GM10248 (cell line): ENCODE data around the gene CCL8.

Experiments
- CTCF ChIA-PET: fragments of 300-600 bp; sonication (Branson Sonifier 250); formaldehyde crosslinking; extraction: SDS; loops from one replicate; lab custom pipeline; 2021; ENCODE audit warnings: antibody characterized with exemption; lab: Yijun Ruan, JAX
- POLR2A ChIA-PET: fragments of 350-650 bp; sonication (Branson Sonifier 250); formaldehyde crosslinking; extraction: SDS; loops from one replicate; lab custom pipeline; 2020; ENCODE audit warnings: antibody characterized with exemption; lab: Yijun Ruan, JAX
- DNase-seq: peaks from one replicate; pipeline ENCODE4 v3.0.0; 2012; ENCODE audit errors: extremely low spot score
- CTCF ChIP-seq: IDR thresholded peaks from 2 replicates; pipeline ENCODE4 v1.5.1; 2012; ENCODE audit warnings: mild to moderate bottlenecking, low read depth; ENCODE audit errors: extremely low read depth, missing control alignments, control extremely low read depth

The CCL8 gene

GRCh38 chr17:34287875-34288274 is 31.4 kb upstream of the CCL8 start:
- DNase-seq = no peak
- CTCF ChIA-PET = no interaction called here
- TF ChIP-seq CTCF = no peak
- POLR2A ChIA-PET = no interaction called here

GRCh38 chr17:34290586-34290985 is 28.6 kb upstream of the CCL8 start:
- ChIA-PET POLR2A (no interaction called here), CTCF (no interaction called here)
- TF ChIP-seq CTCF = no peak
- no peak for DNase-seq

GRCh38 chr17:34291721-34292348 is 27.4 kb upstream of the CCL8 start:
- ChIA-PET CTCF (interaction anchor here (0.8 to 1.3 kb wide), 2 partner anchors 10 to 50 kb away, joined by 3 to 4 read pairs; no protein-coding TSS in a partner anchor), POLR2A (no interaction called here)
- no peak for TF ChIP-seq CTCF

GRCh38 chr17:34299027-34299426 is 20.2 kb upstream of the CCL8 start:
- no peak for DNase-seq
- ChIA-PET POLR2A (no interaction called here), CTCF (no interaction called here)
- TF ChIP-seq CTCF = no peak

More at GRCh38 chr17:34291721-34292348, 27.4 kb upstream of the CCL8 start:
- DNase-seq = no peak

GRCh38 chr17:34299956-34300577 is 19.2 kb upstream of the CCL8 start:
- no peak for DNase-seq
- CTCF ChIA-PET = interaction anchor here (1.5 kb wide), 1 partner anchor 22 kb away, joined by 5 read pairs; no protein-coding TSS in a partner anchor
- TF ChIP-seq CTCF = no peak
- POLR2A ChIA-PET = no interaction called here

GRCh38 chr17:34300652-34301370 is 18.4 kb upstream of the CCL8 start:
- no peak for DNase-seq
- TF ChIP-seq CTCF = no peak
- CTCF ChIA-PET = interaction anchor here (1.0 to 1.5 kb wide), 2 partner anchors 21 to 100 kb away, joined by 3 to 5 read pairs; no protein-coding TSS in a partner anchor
- POLR2A ChIA-PET = no interaction called here
